HepG2 (cell line): ENCODE measurements around the gene ARHGAP29.

ENCODE experiments used
- ELF1 ChIP-seq: sonication (generic); formaldehyde crosslinking; IDR thresholded peaks from 2 replicates; pipeline ENCODE4 v1.4.0; 2020; ENCODE audit warnings: missing genetic modification reagents
- SRSF1 ChIP-seq: fragments of 200-400 bp; formaldehyde crosslinking; optimal IDR thresholded peaks from 2 replicates; pipeline ENCODE3; 2017; ENCODE audit warnings: mild to moderate bottlenecking, low read depth, low read length, moderate library complexity
- ZBTB1 ChIP-seq: sonication (generic); formaldehyde crosslinking; IDR thresholded peaks from 2 replicates; pipeline ENCODE4 v1.4.0; 2020; ENCODE audit warnings: missing genetic modification reagents, borderline replicate concordance

- TF ChIP-seq ZBTB1 (CRISPR knock-in tag) (no peak), ELF1 (CRISPR knock-in tag) (no peak), SRSF1 (no peak)
These were observed 94.1 kb downstream of the ARHGAP29 start for GRCh38 chr1:94143173-94143808.
